HepG2 (cell line): Measurements from ENCODE around the gene CSDE1. TPM values are rescaled to one million over a fixed set of nuclear protein-coding genes. Genes with fewer than 3 reads are reported as not detected.

ENCODE experiments used
- DMAP1 ChIP-seq: IDR thresholded peaks from 2 replicates; pipeline ENCODE4 v1.6.1; 2016
- FOXA3 ChIP-seq: IDR thresholded peaks from 2 replicates; pipeline ENCODE4 v1.6.1; 2016; ENCODE audit warnings: missing genetic modification reagents, missing compliant biosample characterization
- HNF4G ChIP-seq, 2 experiments: sonication (generic) in 1 of 2; formaldehyde crosslinking in 1 of 2; IDR thresholded peaks; 2 replicates each; pipeline versions ENCODE4 v1.4.0 to v1.6.1; 2011 to 2020; ENCODE audit warnings: borderline replicate concordance in 2 of 2, low read depth in 2 of 2, mild to moderate bottlenecking in 2 of 2, low read length in 1 of 2, missing genetic modification reagents in 1 of 2, moderate library complexity in 1 of 2
- HOMEZ ChIP-seq: IDR thresholded peaks from 2 replicates; pipeline ENCODE4 v1.6.1; 2016; ENCODE audit warnings: low read depth
- JARID2 ChIP-seq: sonication (generic); formaldehyde crosslinking; IDR thresholded peaks from 2 replicates; pipeline ENCODE4 v1.8.1; 2023; ENCODE audit warnings: missing genetic modification reagents, inconsistent platforms; ENCODE audit not compliant: insufficient replicate concordance
- KDM5B ChIP-seq: sonication (generic); formaldehyde crosslinking; IDR thresholded peaks from 2 replicates; pipeline ENCODE4 v1.4.0; 2020; ENCODE audit warnings: missing genetic modification reagents, mild to moderate bottlenecking, borderline replicate concordance
- KMT2A ChIP-seq: sonication (generic); formaldehyde crosslinking; IDR thresholded peaks from 2 replicates; pipeline ENCODE4 v1.4.0; 2020; ENCODE audit warnings: missing genetic modification reagents
- MATR3 ChIP-seq: sonication (generic); formaldehyde crosslinking; IDR thresholded peaks from 2 replicates; pipeline ENCODE4 v1.4.0; 2020; ENCODE audit warnings: missing genetic modification reagents
- MYNN ChIP-seq: sonication (generic); formaldehyde crosslinking; IDR thresholded peaks from 2 replicates; pipeline ENCODE4 v1.4.0; 2020; ENCODE audit warnings: mild to moderate bottlenecking, low read depth, missing genetic modification reagents
- NFIC ChIP-seq: IDR thresholded peaks from 2 replicates; pipeline ENCODE4 v1.6.1; 2012; ENCODE audit warnings: mild to moderate bottlenecking, low read length, inconsistent platforms
- NFRKB ChIP-seq: fragments of 450-650 bp; IDR thresholded peaks from 2 replicates; pipeline ENCODE4 v1.6.1; 2017
- ONECUT2 ChIP-seq: sonication (generic); formaldehyde crosslinking; IDR thresholded peaks from 2 replicates; pipeline ENCODE4 v1.4.0; 2020; ENCODE audit warnings: missing genetic modification reagents
- PTBP1 ChIP-seq: fragments of 200-400 bp; formaldehyde crosslinking; IDR thresholded peaks from 2 replicates; pipeline ENCODE4 v1.6.1; 2018; ENCODE audit warnings: low read length, low read depth; ENCODE audit not compliant: poor library complexity, severe bottlenecking
- RXRB ChIP-seq: IDR thresholded peaks from 2 replicates; pipeline ENCODE4 v1.6.1; 2016; ENCODE audit warnings: borderline replicate concordance, missing genetic modification reagents, missing compliant biosample characterization
- U2AF1 ChIP-seq: fragments of 200-400 bp; formaldehyde crosslinking; optimal IDR thresholded peaks from 2 replicates; pipeline ENCODE3; 2017; ENCODE audit warnings: mild to moderate bottlenecking, low read depth, low read length
- ZBTB14 ChIP-seq: sonication (generic); formaldehyde crosslinking; IDR thresholded peaks from 2 replicates; pipeline ENCODE4 v1.4.0; 2020; ENCODE audit warnings: missing genetic modification reagents
- ZMYM3 ChIP-seq: sonication (generic); formaldehyde crosslinking; IDR thresholded peaks from 2 replicates; pipeline ENCODE4 v1.5.1; 2020; ENCODE audit warnings: mild to moderate bottlenecking, missing genetic modification reagents
- ZMYM4 ChIP-seq: sonication (generic); formaldehyde crosslinking; IDR thresholded peaks from 2 replicates; pipeline ENCODE4 v1.8.1; 2023; ENCODE audit warnings: mild to moderate bottlenecking, missing genetic modification reagents
- ZNF17 ChIP-seq: sonication (generic); formaldehyde crosslinking; IDR thresholded peaks from 2 replicates; pipeline ENCODE4 v1.5.0; 2020; ENCODE audit warnings: mild to moderate bottlenecking, missing genetic modification reagents
- ZNF441 ChIP-seq: sonication (generic); formaldehyde crosslinking; IDR thresholded peaks from 2 replicates; pipeline ENCODE4 v1.7.0; 2021; ENCODE audit warnings: missing genetic modification reagents, borderline replicate concordance
- ZNF484 ChIP-seq: sonication (generic); formaldehyde crosslinking; IDR thresholded peaks from 2 replicates; pipeline ENCODE4 v1.5.1; 2020; ENCODE audit warnings: mild to moderate bottlenecking, low read depth, missing genetic modification reagents, borderline replicate concordance
- ZNF850 ChIP-seq: sonication (generic); formaldehyde crosslinking; conservative IDR thresholded peaks from 2 replicates; pipeline ENCODE4 v1.9.0; 2021; ENCODE audit warnings: mild to moderate bottlenecking, missing genetic modification reagents
- ZSCAN9 ChIP-seq: IDR thresholded peaks from 2 replicates; pipeline ENCODE4 v1.6.1; 2016; ENCODE audit warnings: borderline replicate concordance
- ZZZ3 ChIP-seq: sonication (generic); formaldehyde crosslinking; IDR thresholded peaks from 2 replicates; pipeline ENCODE4 v1.4.0; 2020; ENCODE audit warnings: missing genetic modification reagents, mild to moderate bottlenecking, borderline replicate concordance
- polyA plus RNA-seq, 8 experiments: library from polyadenylated mRNA; depleted of rRNA in 3 of 8; stranded (reverse) in 7 of 8; unstranded in 1 of 8; fragments of >200 nt; fragmentation: Illumina TruSeq in 4 of 8; extraction: Trizol in 4 of 8; gene quantifications; 2 replicates each; pipeline versions ENCODE4 v1.2.1 to v1.2.3, GENCODE V29; 2011 to 2016; ENCODE audit warnings: low read depth in 4 of 8, missing spikeins in 1 of 8, mixed read lengths in 1 of 8; ENCODE audit not compliant: insufficient read depth in 1 of 8
- total RNA-seq, 5 experiments: library from RNA; depleted of rRNA; stranded (reverse); fragments of >200 nt; fragmentation: Illumina TruSeq; extraction: Trizol; gene quantifications; 2 replicates each; pipeline ENCODE4 v1.2.3, GENCODE V29; 2016; ENCODE audit warnings: low read depth in 1 of 5
- TF ChIP-seq, protein P1 (sequence below): sonication (generic); formaldehyde crosslinking; IDR thresholded peaks from 2 replicates; pipeline ENCODE4 v1.4.0; 2020; ENCODE audit warnings: missing genetic modification reagents
- TF ChIP-seq, protein P2 (sequence below): sonication (generic); formaldehyde crosslinking; IDR thresholded peaks from 2 replicates; pipeline ENCODE4 v1.4.0; 2020; ENCODE audit warnings: mild to moderate bottlenecking, missing genetic modification reagents

CSDE1 gene
- total and polyA plus RNA-seq, 2 of the 13 experiments (the other 11 are each of a cell fraction or from before 2014, with no cell fraction given) = 150 to 313 TPM

- TF ChIP-seq ZBTB14 (CRISPR knock-in tag) = no peak
- TF ChIP-seq, protein P1, sequence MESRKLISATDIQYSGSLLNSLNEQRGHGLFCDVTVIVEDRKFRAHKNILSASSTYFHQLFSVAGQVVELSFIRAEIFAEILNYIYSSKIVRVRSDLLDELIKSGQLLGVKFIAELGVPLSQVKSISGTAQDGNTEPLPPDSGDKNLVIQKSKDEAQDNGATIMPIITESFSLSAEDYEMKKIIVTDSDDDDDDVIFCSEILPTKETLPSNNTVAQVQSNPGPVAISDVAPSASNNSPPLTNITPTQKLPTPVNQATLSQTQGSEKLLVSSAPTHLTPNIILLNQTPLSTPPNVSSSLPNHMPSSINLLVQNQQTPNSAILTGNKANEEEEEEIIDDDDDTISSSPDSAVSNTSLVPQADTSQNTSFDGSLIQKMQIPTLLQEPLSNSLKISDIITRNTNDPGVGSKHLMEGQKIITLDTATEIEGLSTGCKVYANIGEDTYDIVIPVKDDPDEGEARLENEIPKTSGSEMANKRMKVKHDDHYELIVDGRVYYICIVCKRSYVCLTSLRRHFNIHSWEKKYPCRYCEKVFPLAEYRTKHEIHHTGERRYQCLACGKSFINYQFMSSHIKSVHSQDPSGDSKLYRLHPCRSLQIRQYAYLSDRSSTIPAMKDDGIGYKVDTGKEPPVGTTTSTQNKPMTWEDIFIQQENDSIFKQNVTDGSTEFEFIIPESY (CRISPR knock-in tag) = peak; percentile 74
- peak; percentile 70 for TF ChIP-seq HNF4G (IDR thresholded peaks at IDR 0.05; ENCODE audit: borderline replicate concordance, low read depth, low read length)
- no peak for TF ChIP-seq HNF4G (CRISPR knock-in tag; IDR thresholded peaks at IDR 0.05; ENCODE audit: borderline replicate concordance, low read depth)
- TF ChIP-seq ZNF441 = no peak
- no peak for TF ChIP-seq KMT2A
- no peak for TF ChIP-seq U2AF1
- no peak for TF ChIP-seq ZZZ3 (CRISPR knock-in tag)
- TF ChIP-seq MATR3 (CRISPR knock-in tag) = no peak
- peak; percentile 45; the same call in 1 of the 2 replicates for TF ChIP-seq ZMYM4 (CRISPR knock-in tag)
- no peak for TF ChIP-seq PTBP1
- TF ChIP-seq ZNF850 (CRISPR knock-in tag) = no peak
- TF ChIP-seq ZSCAN9 = no peak
- no peak for TF ChIP-seq NFRKB
- no peak for TF ChIP-seq ZMYM3 (CRISPR knock-in tag)
- no peak for TF ChIP-seq JARID2 (CRISPR knock-in tag)
- TF ChIP-seq KDM5B (CRISPR knock-in tag) = no peak
- TF ChIP-seq NFIC = peak; percentile 34; the same call in 1 of the 2 replicates
- no peak for TF ChIP-seq ZNF17
- TF ChIP-seq FOXA3 (CRISPR knock-in tag) = no peak
- peak; percentile 82; the same call in 1 of the 2 replicates for TF ChIP-seq HOMEZ (CRISPR knock-in tag)
- TF ChIP-seq ONECUT2 (CRISPR knock-in tag) = no peak
- TF ChIP-seq, protein P2, sequence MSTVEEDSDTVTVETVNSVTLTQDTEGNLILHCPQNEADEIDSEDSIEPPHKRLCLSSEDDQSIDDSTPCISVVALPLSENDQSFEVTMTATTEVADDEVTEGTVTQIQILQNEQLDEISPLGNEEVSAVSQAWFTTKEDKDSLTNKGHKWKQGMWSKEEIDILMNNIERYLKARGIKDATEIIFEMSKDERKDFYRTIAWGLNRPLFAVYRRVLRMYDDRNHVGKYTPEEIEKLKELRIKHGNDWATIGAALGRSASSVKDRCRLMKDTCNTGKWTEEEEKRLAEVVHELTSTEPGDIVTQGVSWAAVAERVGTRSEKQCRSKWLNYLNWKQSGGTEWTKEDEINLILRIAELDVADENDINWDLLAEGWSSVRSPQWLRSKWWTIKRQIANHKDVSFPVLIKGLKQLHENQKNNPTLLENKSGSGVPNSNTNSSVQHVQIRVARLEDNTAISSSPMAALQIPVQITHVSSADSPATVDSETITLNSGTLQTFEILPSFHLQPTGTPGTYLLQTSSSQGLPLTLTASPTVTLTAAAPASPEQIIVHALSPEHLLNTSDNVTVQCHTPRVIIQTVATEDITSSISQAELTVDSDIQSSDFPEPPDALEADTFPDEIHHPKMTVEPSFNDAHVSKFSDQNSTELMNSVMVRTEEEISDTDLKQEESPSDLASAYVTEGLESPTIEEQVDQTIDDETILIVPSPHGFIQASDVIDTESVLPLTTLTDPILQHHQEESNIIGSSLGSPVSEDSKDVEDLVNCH (CRISPR knock-in tag) = no peak
- TF ChIP-seq MYNN (CRISPR knock-in tag) = no peak
- peak; percentile 29; the same call in 1 of the 2 replicates for TF ChIP-seq RXRB
- no peak for TF ChIP-seq DMAP1 (CRISPR knock-in tag)
- TF ChIP-seq ZNF484 (CRISPR knock-in tag) = no peak
Measured at GRCh38 chr1:114720492-114720891, 37.3 kb downstream of the CSDE1 start (continued).
